RWPE1 (cell line): ENCODE measurements around the gene ZFPM1.

Source experiments
- CTCF ChIA-PET: fragments of 350-600 bp; sonication (Branson Sonifier 250); formaldehyde crosslinking; extraction: SDS; loops from one replicate; lab custom pipeline; 2021; lab: Yijun Ruan, JAX
- POLR2A ChIA-PET: fragments of 400-600 bp; formaldehyde crosslinking; extraction: SDS; loops from one replicate; lab custom pipeline; 2020; ENCODE audit warnings: antibody characterized with exemption; ENCODE audit not compliant: low non-redundant PET; lab: Yijun Ruan, JAX
- DNase-seq: peaks from one replicate; pipeline ENCODE4 v3.0.0; 2012; ENCODE audit warnings: low spot score
- H3K27ac ChIP-seq: fragments of 450-650 bp; 2 replicates; pipeline ENCODE4 v1.5.1; 2017
- CTCF ChIP-seq: fragments of 450-650 bp; conservative IDR thresholded peaks from 2 replicates; pipeline ENCODE4 v1.5.1; 2017; ENCODE audit warnings: low read depth, mild to moderate bottlenecking

The ZFPM1 gene

GRCh38 chr16:88527937-88528743 is 75.1 kb downstream of the ZFPM1 start:
- DNase-seq, result no peak

DNA sequence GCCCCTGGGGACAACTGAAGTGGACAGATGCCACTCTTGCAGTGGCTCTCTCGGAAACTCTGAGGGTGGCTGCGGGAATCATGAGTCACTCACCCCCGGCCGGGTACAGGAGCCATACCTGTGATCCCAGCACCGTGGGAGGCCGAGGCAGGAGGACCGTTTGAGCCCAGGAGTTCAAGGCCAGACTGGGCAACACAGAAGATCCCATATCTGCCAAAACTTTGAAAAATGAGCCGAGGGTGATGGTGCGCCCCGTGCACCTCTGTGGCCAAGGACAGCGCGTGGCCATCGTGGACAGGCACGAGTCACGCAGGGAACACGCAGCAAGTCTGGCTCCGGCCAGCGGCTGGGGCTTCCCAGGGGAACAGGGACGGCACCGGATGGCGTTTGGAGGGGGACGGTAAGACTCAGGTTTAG is 75.8 kb downstream of the ZFPM1 start:
- ChIA-PET CTCF (no interaction called here), POLR2A (no interaction called here)
- no peak for DNase-seq
- no peak overlapping the region for H3K27ac ChIP-seq
- no peak for TF ChIP-seq CTCF

More at GRCh38 chr16:88527937-88528743, 75.1 kb downstream of the ZFPM1 start:
- no peak overlapping the region for H3K27ac ChIP-seq
- ChIA-PET POLR2A (no interaction called here), CTCF (interaction anchor here (0.6 kb wide), 2 partner anchors 504 to 695 kb away, joined by 3 read pairs; no protein-coding TSS in a partner anchor)
- no peak for TF ChIP-seq CTCF

GRCh38 chr16:88529596-88529995 is 76.5 kb downstream of the ZFPM1 start:
- CTCF ChIA-PET, result no interaction called here
- TF ChIP-seq CTCF, result no peak
- DNase-seq, result no peak
- POLR2A ChIA-PET, result no interaction called here
- no peak overlapping the region for H3K27ac ChIP-seq

DNA sequence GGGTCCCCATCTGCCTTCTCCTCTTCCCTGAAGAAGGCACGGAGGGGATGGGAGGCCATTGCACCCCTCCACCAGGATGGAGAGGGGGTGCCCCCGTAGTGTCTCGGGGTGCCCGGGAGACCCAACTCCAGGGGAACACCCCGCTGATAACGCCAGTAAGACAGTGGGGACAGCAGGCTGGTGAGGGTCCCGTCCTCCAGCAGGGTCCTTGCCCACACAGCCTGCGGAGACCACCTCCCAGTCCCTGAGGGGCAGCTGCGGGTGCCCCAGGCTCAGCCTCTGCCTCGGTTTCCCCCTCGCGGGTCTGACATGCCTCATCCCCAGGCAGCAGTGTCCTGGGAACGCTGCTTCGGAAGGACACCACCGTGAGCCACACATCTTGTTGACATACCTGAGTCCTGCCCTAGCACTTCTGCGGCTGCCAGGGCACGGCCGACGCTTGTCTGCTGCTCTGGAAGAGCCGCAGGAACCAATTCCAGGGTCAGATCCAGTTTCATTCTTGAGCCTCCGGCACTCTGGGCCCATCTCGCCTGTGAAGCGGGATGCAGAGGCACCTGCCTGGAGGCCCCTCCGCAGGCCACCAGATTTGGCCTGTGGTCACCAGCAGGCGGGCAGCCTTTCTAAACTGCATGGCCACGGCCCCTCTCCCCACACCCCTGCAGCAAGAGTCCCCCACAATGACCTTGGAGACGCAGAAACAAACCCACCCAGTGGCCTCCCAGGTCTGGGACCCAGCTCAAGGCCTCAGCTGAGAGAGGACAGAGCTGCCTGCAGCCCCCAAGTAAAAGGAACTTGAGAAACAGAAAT is 77.2 kb downstream of the ZFPM1 start:
- no peak for DNase-seq
- ChIA-PET POLR2A (no interaction called here), CTCF (no interaction called here)
- H3K27ac ChIP-seq, result peak overlapping the region; percentile 47
- TF ChIP-seq CTCF, result no peak

GRCh38 chr16:88530858-88531203 is 77.8 kb downstream of the ZFPM1 start:
- H3K27ac ChIP-seq, result peak overlapping the region; percentile 47
- no peak for DNase-seq
- ChIA-PET POLR2A (no interaction called here), CTCF (no interaction called here)
- no peak for TF ChIP-seq CTCF

- CTCF ChIA-PET, result no interaction called here
- H3K27ac ChIP-seq, result peak overlapping the region; percentile 47
- no peak for DNase-seq
- TF ChIP-seq CTCF, result no peak
- POLR2A ChIA-PET, result no interaction called here
These were observed 78.3 kb downstream of the ZFPM1 start for GRCh38 chr16:88531346-88531745.
